Adipocyte (in vitro differentiated cells): ENCODE results near the gene NUP43.

Source experiments
- DNase-seq: peaks from one replicate; pipeline ENCODE4 v3.0.0-alpha.2; 2015; ENCODE audit warnings: low read depth
- H3K27me3 ChIP-seq: replicated peaks from 2 replicates; pipeline ENCODE4 v1.7.0; 2013; ENCODE audit warnings: mild to moderate bottlenecking, low read length, moderate library complexity; ENCODE audit not compliant: control insufficient read depth, insufficient read depth
- H3K36me3 ChIP-seq: 2 replicates; pipeline ENCODE4 v1.7.0; 2013; ENCODE audit warnings: low read length, mild to moderate bottlenecking, moderate library complexity; ENCODE audit not compliant: control insufficient read depth, insufficient read depth, severe bottlenecking
- H3K4me1 ChIP-seq: 2 replicates; pipeline ENCODE4 v1.7.0; 2013; ENCODE audit warnings: mild to moderate bottlenecking, low read length, moderate library complexity; ENCODE audit not compliant: control insufficient read depth, insufficient read depth
- H3K4me3 ChIP-seq: 2 replicates; pipeline ENCODE4 v1.7.0; 2013; ENCODE audit warnings: mild to moderate bottlenecking, low read length, moderate library complexity
- H3K9ac ChIP-seq: 2 replicates; pipeline ENCODE4 v1.7.0; 2013; ENCODE audit warnings: mild to moderate bottlenecking, low read length, moderate library complexity
- H3K9me3 ChIP-seq: 2 replicates; pipeline ENCODE4 v1.7.0; 2013; ENCODE audit warnings: mild to moderate bottlenecking, low read length, moderate library complexity; ENCODE audit not compliant: control insufficient read depth

NUP43 gene

GRCh38 chr6:149746147-149746946 lies at the start of gene NUP43:
Gene NUP43 (minus strand): TSS chr6:149746529. CDS start chr6:149746495, 34 bp downstream.
- Histone ChIP-seq H3K4me1 (peaks cover 18% of the 10 kb centered on the region), H3K4me3 (peak within 1 kb of the TSS; percentile 100), H3K9me3 (no peaks in the 10 kb centered on the region), H3K9ac (peak within 1 kb of the TSS; percentile 96), H3K36me3 (peaks cover 15% of the 10 kb centered on the region), H3K27me3 (no peaks in the 10 kb centered on the region)
- peak; percentile 96 for DNase-seq

- peaks cover 35% of the 10 kb centered on the region for H3K36me3 ChIP-seq
Observed at GRCh38 chr6:149783551-149783950, 37.2 kb upstream of the NUP43 start.

GRCh38 chr6:149782337-149782736 lies 36.0 kb upstream of the NUP43 start:
- H3K36me3 ChIP-seq, result peaks cover 37% of the 10 kb centered on the region
- H3K4me1 ChIP-seq, result peaks cover 5% of the 10 kb centered on the region
- no peak for DNase-seq
- no peaks in the 10 kb centered on the region for H3K27me3 ChIP-seq
- H3K9me3 ChIP-seq, result no peaks in the 10 kb centered on the region
- no peak overlapping the region for H3K4me3 ChIP-seq
- H3K9ac ChIP-seq, result no peak overlapping the region

More at GRCh38 chr6:149783551-149783950, 37.2 kb upstream of the NUP43 start:
- Histone ChIP-seq H3K9me3 (no peaks in the 10 kb centered on the region), H3K4me1 (peaks cover 5% of the 10 kb centered on the region), H3K9ac (no peak overlapping the region), H3K4me3 (no peak overlapping the region), H3K27me3 (no peaks in the 10 kb centered on the region)
- DNase-seq, result no peak

- H3K4me3 ChIP-seq, result no peak overlapping the region
- no peaks in the 10 kb centered on the region for H3K27me3 ChIP-seq
- H3K9ac ChIP-seq, result no peak overlapping the region
- H3K36me3 ChIP-seq, result peaks cover 43% of the 10 kb centered on the region
- no peaks in the 10 kb centered on the region for H3K9me3 ChIP-seq
- peaks cover 5% of the 10 kb centered on the region for H3K4me1 ChIP-seq
- no peak for DNase-seq
Observed at GRCh38 chr6:149781715-149782114, 35.4 kb upstream of the NUP43 start.

- no peaks in the 10 kb centered on the region for H3K9me3 ChIP-seq
- no peaks in the 10 kb centered on the region for H3K27me3 ChIP-seq
- no peak overlapping the region for H3K9ac ChIP-seq
- peaks cover 59% of the 10 kb centered on the region for H3K36me3 ChIP-seq
- peaks cover 5% of the 10 kb centered on the region for H3K4me1 ChIP-seq
- DNase-seq, result no peak
- H3K4me3 ChIP-seq, result no peak overlapping the region
Observed at GRCh38 chr6:149779644-149779963, 33.3 kb upstream of the NUP43 start.

- no peak overlapping the region for H3K9ac ChIP-seq
- peaks cover 55% of the 10 kb centered on the region for H3K36me3 ChIP-seq
- H3K27me3 ChIP-seq, result no peaks in the 10 kb centered on the region
- H3K4me1 ChIP-seq, result peaks cover 5% of the 10 kb centered on the region
- no peak overlapping the region for H3K4me3 ChIP-seq
- H3K9me3 ChIP-seq, result no peaks in the 10 kb centered on the region
- DNase-seq, result no peak
Observed at GRCh38 chr6:149777624-149778023, 31.3 kb upstream of the NUP43 start.

- peaks cover 47% of the 10 kb centered on the region for H3K36me3 ChIP-seq
- no peak for DNase-seq
- H3K9me3 ChIP-seq, result no peaks in the 10 kb centered on the region
- H3K4me1 ChIP-seq, result peaks cover 7% of the 10 kb centered on the region
- H3K4me3 ChIP-seq, result no peak overlapping the region
- H3K9ac ChIP-seq, result no peak overlapping the region
- H3K27me3 ChIP-seq, result no peaks in the 10 kb centered on the region
Observed at GRCh38 chr6:149771925-149772324, 25.6 kb upstream of the NUP43 start.

GRCh38 chr6:149771185-149771584 lies 24.9 kb upstream of the NUP43 start:
- Histone ChIP-seq H3K36me3 (peaks cover 40% of the 10 kb centered on the region), H3K4me3 (no peak overlapping the region), H3K4me1 (peaks cover 14% of the 10 kb centered on the region), H3K9ac (no peak overlapping the region), H3K9me3 (no peaks in the 10 kb centered on the region), H3K27me3 (no peaks in the 10 kb centered on the region)
- no peak for DNase-seq

- H3K36me3 ChIP-seq, result peaks cover 29% of the 10 kb centered on the region
Observed at GRCh38 chr6:149769676-149770075, 23.3 kb upstream of the NUP43 start.

GRCh38 chr6:149766156-149766769 lies 19.9 kb upstream of the NUP43 start:
- peak overlapping the region; percentile 65 for H3K9ac ChIP-seq
- H3K4me1 ChIP-seq, result peaks cover 31% of the 10 kb centered on the region
- peaks cover 7% of the 10 kb centered on the region for H3K36me3 ChIP-seq
- peaks cover 3% of the 10 kb centered on the region for H3K9me3 ChIP-seq
- H3K4me3 ChIP-seq, result peak overlapping the region; percentile 59
- DNase-seq, result peak; percentile 91
- no peaks in the 10 kb centered on the region for H3K27me3 ChIP-seq

More at GRCh38 chr6:149769676-149770075, 23.3 kb upstream of the NUP43 start:
- Histone ChIP-seq H3K27me3 (no peaks in the 10 kb centered on the region), H3K9ac (no peak overlapping the region), H3K4me1 (peaks cover 19% of the 10 kb centered on the region), H3K9me3 (peaks cover 3% of the 10 kb centered on the region), H3K4me3 (no peak overlapping the region)
- no peak for DNase-seq

- Histone ChIP-seq H3K9ac (no peak overlapping the region), H3K27me3 (no peaks in the 10 kb centered on the region), H3K4me1 (peaks cover 31% of the 10 kb centered on the region), H3K9me3 (peaks cover 3% of the 10 kb centered on the region), H3K36me3 (peaks cover 21% of the 10 kb centered on the region), H3K4me3 (peak overlapping the region; percentile 24)
- no peak for DNase-seq
Observed at GRCh38 chr6:149763866-149764265, 17.5 kb upstream of the NUP43 start.
